HEK293 (cell line): ENCODE data around the gene EHMT1.

Experiments
- KLF16 ChIP-seq: fragments of 450-650 bp; formaldehyde crosslinking; IDR thresholded peaks from 2 replicates; pipeline ENCODE4 v1.5.1; 2017; ENCODE audit warnings: missing biosample characterization, missing genetic modification characterization
- SCRT1 ChIP-seq: fragments of 450-650 bp; formaldehyde crosslinking; IDR thresholded peaks from 2 replicates; pipeline ENCODE4 v1.5.1; 2016; ENCODE audit warnings: missing biosample characterization, missing genetic modification characterization, borderline replicate concordance
- YY1 ChIP-seq: fragments of 450-650 bp; formaldehyde crosslinking; IDR thresholded peaks from 2 replicates; pipeline ENCODE4 v1.5.1; 2018; ENCODE audit warnings: missing biosample characterization, missing genetic modification characterization
- ZEB2 ChIP-seq: fragments of 450-650 bp; formaldehyde crosslinking; IDR thresholded peaks from 2 replicates; pipeline ENCODE4 v1.5.1; 2016; ENCODE audit warnings: missing biosample characterization, missing genetic modification characterization
- ZNF121 ChIP-seq: fragments of 450-650 bp; formaldehyde crosslinking; IDR thresholded peaks from 2 replicates; pipeline ENCODE4 v1.5.1; 2016; ENCODE audit warnings: missing biosample characterization, missing genetic modification characterization
- TF ChIP-seq, protein P1 (sequence below): fragments of 450-650 bp; formaldehyde crosslinking; IDR thresholded peaks from 2 replicates; pipeline ENCODE4 v1.5.1; 2016; ENCODE audit warnings: missing biosample characterization, missing genetic modification characterization
- TF ChIP-seq, protein P2 (sequence below): fragments of 450-650 bp; formaldehyde crosslinking; IDR thresholded peaks from 2 replicates; pipeline ENCODE4 v1.5.1; 2016; ENCODE audit warnings: missing biosample characterization, missing genetic modification characterization
- TF ChIP-seq, protein P3 (sequence below): fragments of 450-650 bp; formaldehyde crosslinking; IDR thresholded peaks from 2 replicates; pipeline ENCODE4 v1.5.1; 2016; ENCODE audit warnings: missing biosample characterization, missing genetic modification characterization

DNA sequence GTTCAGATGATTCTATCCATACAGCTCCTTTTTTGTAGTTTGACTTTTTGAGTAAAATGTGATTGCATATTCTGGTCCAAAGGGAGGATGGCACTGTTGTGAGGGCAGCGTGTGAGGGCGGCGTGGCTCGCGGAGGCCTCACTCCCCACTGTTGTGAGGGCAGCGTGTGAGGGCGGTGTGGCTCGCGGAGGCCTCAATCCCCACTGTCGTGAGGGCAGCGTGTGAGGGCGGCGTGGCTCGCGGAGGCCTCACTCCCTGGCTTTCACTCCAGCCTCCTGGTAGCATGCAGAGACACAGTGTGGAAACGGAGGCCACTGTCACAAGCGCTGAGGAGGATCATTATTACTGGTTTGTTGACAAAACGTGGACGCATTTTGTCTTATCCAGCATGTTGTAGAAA lies 79.0 kb downstream of the EHMT1 start:
- TF ChIP-seq KLF16 (tag by site-specific recombination) (no peak), ZEB2 (no peak), ZNF121 (tag by site-specific recombination) (no peak), SCRT1 (tag by site-specific recombination) (no peak), YY1 (tag by site-specific recombination) (no peak)
- TF ChIP-seq, protein P1, sequence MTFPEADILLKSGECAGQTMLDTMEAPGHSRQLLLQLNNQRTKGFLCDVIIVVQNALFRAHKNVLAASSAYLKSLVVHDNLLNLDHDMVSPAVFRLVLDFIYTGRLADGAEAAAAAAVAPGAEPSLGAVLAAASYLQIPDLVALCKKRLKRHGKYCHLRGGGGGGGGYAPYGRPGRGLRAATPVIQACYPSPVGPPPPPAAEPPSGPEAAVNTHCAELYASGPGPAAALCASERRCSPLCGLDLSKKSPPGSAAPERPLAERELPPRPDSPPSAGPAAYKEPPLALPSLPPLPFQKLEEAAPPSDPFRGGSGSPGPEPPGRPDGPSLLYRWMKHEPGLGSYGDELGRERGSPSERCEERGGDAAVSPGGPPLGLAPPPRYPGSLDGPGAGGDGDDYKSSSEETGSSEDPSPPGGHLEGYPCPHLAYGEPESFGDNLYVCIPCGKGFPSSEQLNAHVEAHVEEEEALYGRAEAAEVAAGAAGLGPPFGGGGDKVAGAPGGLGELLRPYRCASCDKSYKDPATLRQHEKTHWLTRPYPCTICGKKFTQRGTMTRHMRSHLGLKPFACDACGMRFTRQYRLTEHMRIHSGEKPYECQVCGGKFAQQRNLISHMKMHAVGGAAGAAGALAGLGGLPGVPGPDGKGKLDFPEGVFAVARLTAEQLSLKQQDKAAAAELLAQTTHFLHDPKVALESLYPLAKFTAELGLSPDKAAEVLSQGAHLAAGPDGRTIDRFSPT: no peak
- TF ChIP-seq, protein P2, sequence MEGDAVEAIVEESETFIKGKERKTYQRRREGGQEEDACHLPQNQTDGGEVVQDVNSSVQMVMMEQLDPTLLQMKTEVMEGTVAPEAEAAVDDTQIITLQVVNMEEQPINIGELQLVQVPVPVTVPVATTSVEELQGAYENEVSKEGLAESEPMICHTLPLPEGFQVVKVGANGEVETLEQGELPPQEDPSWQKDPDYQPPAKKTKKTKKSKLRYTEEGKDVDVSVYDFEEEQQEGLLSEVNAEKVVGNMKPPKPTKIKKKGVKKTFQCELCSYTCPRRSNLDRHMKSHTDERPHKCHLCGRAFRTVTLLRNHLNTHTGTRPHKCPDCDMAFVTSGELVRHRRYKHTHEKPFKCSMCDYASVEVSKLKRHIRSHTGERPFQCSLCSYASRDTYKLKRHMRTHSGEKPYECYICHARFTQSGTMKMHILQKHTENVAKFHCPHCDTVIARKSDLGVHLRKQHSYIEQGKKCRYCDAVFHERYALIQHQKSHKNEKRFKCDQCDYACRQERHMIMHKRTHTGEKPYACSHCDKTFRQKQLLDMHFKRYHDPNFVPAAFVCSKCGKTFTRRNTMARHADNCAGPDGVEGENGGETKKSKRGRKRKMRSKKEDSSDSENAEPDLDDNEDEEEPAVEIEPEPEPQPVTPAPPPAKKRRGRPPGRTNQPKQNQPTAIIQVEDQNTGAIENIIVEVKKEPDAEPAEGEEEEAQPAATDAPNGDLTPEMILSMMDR (tag by site-specific recombination): no peak
- TF ChIP-seq, protein P3, sequence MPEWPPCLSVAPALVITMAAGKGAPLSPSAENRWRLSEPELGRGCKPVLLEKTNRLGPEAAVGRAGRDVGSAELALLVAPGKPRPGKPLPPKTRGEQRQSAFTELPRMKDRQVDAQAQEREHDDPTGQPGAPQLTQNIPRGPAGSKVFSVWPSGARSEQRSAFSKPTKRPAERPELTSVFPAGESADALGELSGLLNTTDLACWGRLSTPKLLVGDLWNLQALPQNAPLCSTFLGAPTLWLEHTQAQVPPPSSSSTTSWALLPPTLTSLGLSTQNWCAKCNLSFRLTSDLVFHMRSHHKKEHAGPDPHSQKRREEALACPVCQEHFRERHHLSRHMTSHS (tag by site-specific recombination): no peak
